Muscle of leg (tissue), 11 donors: ENCODE data around the gene LRRIQ3. TPM values are rescaled to one million over a fixed set of nuclear protein-coding genes. Genes with fewer than 3 reads are reported as not detected.

Experiments
- DNase-seq: peaks from one replicate; pipeline ENCODE4 v3.0.0; 2013
- H3K27ac ChIP-seq: one replicate; pipeline ENCODE4 v1.5.1; 2013; ENCODE audit warnings: mild to moderate bottlenecking, low read length, control low read depth
- H3K27me3 ChIP-seq: one replicate; pipeline ENCODE4 v1.6.1; 2013; ENCODE audit warnings: low read length; ENCODE audit not compliant: control insufficient read depth, insufficient read depth
- H3K36me3 ChIP-seq: one replicate; pipeline ENCODE4 v1.6.1; 2013; ENCODE audit warnings: low read length; ENCODE audit not compliant: control insufficient read depth, insufficient read depth
- H3K4me1 ChIP-seq: one replicate; pipeline ENCODE4 v1.6.1; 2013; ENCODE audit warnings: low read length; ENCODE audit not compliant: control insufficient read depth, insufficient read depth
- H3K4me3 ChIP-seq: one replicate; pipeline ENCODE4 v1.5.1; 2013; ENCODE audit warnings: low read length, control low read depth
- H3K9me3 ChIP-seq: replicated peaks from 2 replicates; pipeline ENCODE4 v1.6.1; 2013; ENCODE audit warnings: low read depth, low read length; ENCODE audit not compliant: control insufficient read depth
- WGBS: methylation state at CpG from one replicate; pipeline ENCODE4 v1.1.5; 2013; ENCODE audit warnings: missing lambda C conversion rate; ENCODE audit not compliant: insufficient coverage; 5-methylcytosine and 5-hydroxymethylcytosine counted together
- polyA plus RNA-seq, 8 donors: library from polyadenylated mRNA; unstranded; fragments of 120-200 nt; gene quantifications; one replicate each; pipeline versions ENCODE4 v1.2.1 to v1.2.3, GENCODE V29; 2013; ENCODE audit warnings: inconsistent platforms in 1 of 8, low replicate concordance in 1 of 8; ENCODE audit not compliant: insufficient read length in 8 of 8, insufficient read depth in 1 of 8
- total RNA-seq: library from RNA; stranded (reverse); fragments of 120-200 nt; gene quantifications from one replicate; pipeline ENCODE4 v1.2.4, GENCODE V29; 2013

LRRIQ3 gene
- total and polyA plus RNA-seq, 9 donors: 0.11 to 0.84 (median 0.46) TPM

DNA sequence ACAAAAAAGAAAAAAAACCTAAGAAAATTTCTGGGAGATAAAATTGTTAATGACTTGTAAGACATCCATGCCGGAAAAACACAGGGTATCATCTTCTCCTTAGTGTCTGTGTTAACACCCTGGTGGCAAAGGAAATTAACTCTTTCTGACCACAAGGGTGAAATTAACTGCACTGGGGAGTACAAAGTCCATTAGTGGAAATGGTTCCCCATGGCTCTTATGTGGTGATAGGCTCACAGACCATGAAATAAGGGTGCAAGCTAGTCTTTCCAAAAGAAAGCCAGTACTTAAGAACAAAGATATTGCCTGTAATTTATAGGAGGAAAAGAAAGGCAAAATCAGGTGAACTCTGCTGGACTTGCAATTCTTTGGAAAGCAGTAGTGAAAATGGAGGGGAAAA lies 185.4 kb downstream of the LRRIQ3 start:
- H3K27me3 ChIP-seq: no peaks in the 10 kb centered on the region
- no peaks in the 10 kb centered on the region for H3K36me3 ChIP-seq
- no peak overlapping the region for H3K27ac ChIP-seq
- no peak for DNase-seq
- WGBS: no CpG with 5 or more reads among the region's 1 CpG
- H3K4me1 ChIP-seq: no peaks in the 10 kb centered on the region
- H3K4me3 ChIP-seq: no peak overlapping the region
- no peaks in the 10 kb centered on the region for H3K9me3 ChIP-seq

DNA sequence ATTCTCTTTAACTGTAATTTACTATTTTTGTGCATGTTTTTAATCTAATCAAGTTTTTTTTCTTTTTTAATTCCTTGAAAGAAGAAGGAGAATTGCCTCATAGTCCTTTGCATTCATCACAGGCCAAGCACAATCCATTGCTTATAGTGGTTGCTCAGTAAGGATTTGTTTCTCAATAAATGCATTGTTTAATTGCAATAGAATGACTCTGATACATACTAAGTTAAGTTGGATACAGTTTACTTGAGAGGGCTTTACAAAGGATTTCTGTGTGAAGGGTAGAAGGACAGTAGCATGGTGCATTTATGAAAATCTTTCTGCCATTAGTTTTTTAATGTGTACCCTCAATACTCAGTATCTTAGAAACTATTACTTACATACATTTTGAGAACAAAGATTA lies 186.2 kb downstream of the LRRIQ3 start:
- Histone ChIP-seq H3K4me3 (no peak overlapping the region), H3K27me3 (no peaks in the 10 kb centered on the region), H3K27ac (no peak overlapping the region), H3K4me1 (no peaks in the 10 kb centered on the region), H3K36me3 (no peaks in the 10 kb centered on the region), H3K9me3 (no peaks in the 10 kb centered on the region)
- no peak for DNase-seq

DNA sequence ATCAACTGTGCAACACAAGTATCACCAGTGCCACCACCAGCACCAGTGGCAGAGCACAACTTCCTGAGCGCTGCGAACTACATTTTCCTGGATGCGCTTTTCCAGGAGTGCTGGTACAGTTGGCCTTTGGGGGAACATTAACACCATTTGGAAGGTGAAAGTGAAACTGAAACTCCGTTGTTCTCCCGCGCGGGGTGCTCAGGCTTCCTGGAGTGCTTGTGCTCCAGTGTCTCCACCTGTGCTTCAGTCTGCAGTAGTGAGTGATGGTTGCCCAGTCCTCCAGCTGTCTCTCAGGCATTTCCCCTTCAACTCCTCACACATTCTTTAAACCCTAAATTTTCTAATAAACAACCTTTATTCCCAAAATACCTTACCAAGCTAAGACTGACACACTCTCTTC lies 187.8 kb downstream of the LRRIQ3 start:
- DNase-seq: no peak
- Histone ChIP-seq H3K27me3 (no peaks in the 10 kb centered on the region), H3K9me3 (no peaks in the 10 kb centered on the region), H3K36me3 (no peaks in the 10 kb centered on the region), H3K4me1 (no peaks in the 10 kb centered on the region), H3K4me3 (no peak overlapping the region), H3K27ac (no peak overlapping the region)
- 83% methylated on average over 3 of the region's 7 CpGs for WGBS

DNA sequence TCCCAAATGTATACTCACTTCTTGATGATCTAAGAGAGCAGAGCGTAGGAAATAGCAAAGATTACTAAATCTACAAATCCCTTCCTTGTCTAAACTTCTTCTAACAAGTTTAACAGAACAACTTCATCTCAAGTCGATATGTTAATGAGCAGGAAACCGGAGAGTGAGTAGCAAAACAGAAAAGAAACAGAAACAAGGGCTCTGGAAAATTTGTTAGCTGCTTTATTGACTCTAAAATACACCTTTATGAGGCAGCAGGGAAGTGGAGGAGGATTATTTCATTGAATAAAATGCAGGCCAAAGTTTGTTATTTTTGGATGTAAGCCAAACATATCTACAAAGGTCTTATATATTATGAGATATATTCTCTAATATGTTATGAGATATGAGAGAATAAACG lies 192.4 kb downstream of the LRRIQ3 start:
- no peaks in the 10 kb centered on the region for H3K9me3 ChIP-seq
- no peaks in the 10 kb centered on the region for H3K4me1 ChIP-seq
- DNase-seq: peak; percentile 6
- no peaks in the 10 kb centered on the region for H3K36me3 ChIP-seq
- H3K4me3 ChIP-seq: no peak overlapping the region
- no peak overlapping the region for H3K27ac ChIP-seq
- no peaks in the 10 kb centered on the region for H3K27me3 ChIP-seq
- no CpG with 5 or more reads among the region's 4 CpGs for WGBS

DNA sequence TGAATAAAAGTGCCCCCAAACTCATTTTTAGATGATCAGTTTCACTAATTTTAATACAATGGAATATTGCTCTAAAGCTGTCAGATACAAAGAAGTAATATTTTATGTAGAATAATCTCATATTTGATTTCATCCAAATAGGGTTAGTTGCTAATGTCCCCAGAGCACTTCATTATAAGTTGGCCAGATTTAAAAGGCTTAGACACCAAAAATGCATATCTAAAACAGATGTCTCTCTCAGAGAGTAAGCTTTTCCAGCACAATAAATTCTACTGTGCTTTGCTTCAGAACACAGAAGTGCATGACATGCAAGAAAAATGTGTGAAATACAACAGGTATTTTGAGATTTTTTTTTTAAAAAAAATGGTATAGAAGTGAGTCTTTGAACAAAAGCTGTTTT lies 194.2 kb downstream of the LRRIQ3 start:
- no peak overlapping the region for H3K4me3 ChIP-seq
- DNase-seq: peak; percentile 30
- no peak overlapping the region for H3K27ac ChIP-seq
- H3K4me1 ChIP-seq: no peaks in the 10 kb centered on the region
- no peaks in the 10 kb centered on the region for H3K36me3 ChIP-seq
- no peaks in the 10 kb centered on the region for H3K27me3 ChIP-seq
- H3K9me3 ChIP-seq: no peaks in the 10 kb centered on the region

DNA sequence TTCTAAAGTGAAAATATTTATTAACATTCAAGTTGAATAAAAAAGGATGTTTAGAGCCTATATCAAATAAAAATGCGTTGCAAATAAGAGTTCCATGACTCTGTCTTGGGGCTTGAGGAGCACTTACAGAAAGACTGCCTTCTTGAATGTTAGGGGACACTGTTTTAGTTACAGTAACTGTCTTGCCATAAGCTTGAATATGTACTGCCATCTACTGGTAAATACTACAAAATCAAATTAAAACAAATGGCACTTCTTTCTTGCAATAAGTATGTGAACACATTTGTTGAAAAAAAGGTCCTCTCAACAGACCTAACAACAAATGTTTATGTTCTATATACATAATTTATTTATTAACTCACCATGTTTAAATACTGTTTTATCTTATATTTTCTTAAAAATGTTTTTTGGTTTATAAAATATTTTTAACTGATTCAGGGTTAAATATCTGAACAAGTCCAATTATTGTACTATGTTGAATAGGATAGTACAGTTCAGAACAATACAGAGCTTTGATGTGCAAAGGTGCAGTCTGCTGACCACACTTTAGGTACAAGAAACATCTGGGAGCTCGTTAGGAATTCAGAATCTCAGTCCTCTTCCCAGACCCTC lies 199.5 kb downstream of the LRRIQ3 start:
- WGBS: no CpG with 5 or more reads among the region's 2 CpGs
- H3K36me3 ChIP-seq: no peaks in the 10 kb centered on the region
- no peaks in the 10 kb centered on the region for H3K9me3 ChIP-seq
- H3K4me1 ChIP-seq: no peaks in the 10 kb centered on the region
- no peak overlapping the region for H3K4me3 ChIP-seq
- no peaks in the 10 kb centered on the region for H3K27me3 ChIP-seq
- H3K27ac ChIP-seq: no peak overlapping the region
- peak; percentile 83 for DNase-seq

DNA sequence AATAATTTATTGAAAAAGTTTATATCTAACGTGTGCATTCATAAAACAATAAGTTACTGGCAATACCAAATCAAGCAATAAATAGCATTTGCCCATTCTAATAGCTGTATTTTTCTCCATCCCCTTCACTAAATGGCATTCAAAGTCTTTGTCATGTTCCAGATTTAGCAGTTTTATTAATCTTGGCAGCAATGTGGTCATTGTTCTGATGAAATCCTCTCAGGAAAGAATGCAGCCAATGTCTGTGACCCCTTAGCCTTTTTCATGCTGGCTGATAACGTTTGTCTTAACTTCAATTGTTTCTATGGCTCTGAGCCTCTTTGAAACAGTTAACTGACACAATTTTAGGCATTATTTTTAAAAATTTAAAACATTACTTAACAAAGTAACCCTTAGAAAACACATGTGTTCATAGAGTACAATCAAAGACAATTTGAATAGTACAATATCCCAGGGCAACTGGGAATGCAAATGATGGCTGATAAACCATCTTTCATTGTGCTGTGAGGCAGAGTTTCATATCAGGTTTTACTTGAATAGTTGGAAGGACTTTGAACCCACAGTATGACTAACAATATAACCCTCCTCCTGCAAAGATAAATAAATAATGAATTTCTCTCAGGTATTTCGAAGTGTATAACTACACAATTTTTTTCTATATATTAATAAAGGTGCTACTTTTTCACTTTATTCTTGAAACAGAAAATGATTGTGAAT lies 217.5 kb downstream of the LRRIQ3 start:
- Histone ChIP-seq H3K4me1 (no peaks in the 10 kb centered on the region), H3K9me3 (no peaks in the 10 kb centered on the region), H3K4me3 (no peak overlapping the region), H3K27ac (no peak overlapping the region), H3K27me3 (no peaks in the 10 kb centered on the region), H3K36me3 (no peaks in the 10 kb centered on the region)
- DNase-seq: peak; percentile 54
- 0% methylated on average over 1 of the region's 3 CpGs for WGBS

DNA sequence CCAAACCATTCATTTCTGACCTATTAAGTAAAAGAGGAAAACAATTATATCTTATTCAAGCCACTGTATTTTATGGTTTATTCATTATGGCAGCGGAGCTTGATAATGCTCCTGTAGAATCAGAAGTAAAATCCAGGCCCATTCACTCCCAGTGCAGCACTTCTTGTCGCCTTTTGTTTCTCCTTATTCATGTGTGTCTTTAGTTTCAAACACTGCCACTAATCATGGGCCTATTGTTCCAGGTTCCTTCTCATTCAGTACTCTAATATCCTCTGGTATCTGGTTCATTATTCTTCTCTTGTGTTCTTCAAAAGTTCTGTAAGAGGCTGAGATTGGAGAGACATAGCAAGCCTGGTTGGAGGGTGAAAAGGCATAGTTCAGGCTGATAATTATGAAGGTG lies 218.3 kb downstream of the LRRIQ3 start:
- H3K27ac ChIP-seq: no peak overlapping the region
- H3K4me3 ChIP-seq: no peak overlapping the region
- no peak for DNase-seq
- 50% methylated on average over 1 of the region's 2 CpGs for WGBS
- H3K27me3 ChIP-seq: no peaks in the 10 kb centered on the region
- H3K4me1 ChIP-seq: no peaks in the 10 kb centered on the region
- H3K9me3 ChIP-seq: no peaks in the 10 kb centered on the region
- no peaks in the 10 kb centered on the region for H3K36me3 ChIP-seq

DNA sequence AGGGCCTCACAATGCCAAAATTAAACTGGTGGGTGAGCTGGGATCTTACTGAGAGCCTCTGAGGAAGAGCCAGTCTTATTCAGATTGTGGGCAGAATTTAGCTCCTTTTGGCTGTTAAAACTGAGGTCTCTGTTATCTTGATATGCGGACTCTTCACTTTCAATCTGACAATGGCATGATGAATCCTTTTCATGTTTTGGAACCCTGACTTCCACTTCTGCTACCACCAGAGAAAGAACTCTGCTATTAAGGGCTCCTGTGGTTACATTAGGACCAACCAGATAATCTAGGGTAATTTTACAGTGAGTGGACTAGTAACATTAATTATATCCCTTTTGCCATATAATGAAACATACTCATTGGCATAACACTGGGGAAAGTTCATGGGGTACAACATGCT lies 219.0 kb downstream of the LRRIQ3 start:
- Histone ChIP-seq H3K4me1 (no peaks in the 10 kb centered on the region), H3K36me3 (no peaks in the 10 kb centered on the region), H3K9me3 (no peaks in the 10 kb centered on the region), H3K27ac (no peak overlapping the region), H3K4me3 (no peak overlapping the region), H3K27me3 (no peaks in the 10 kb centered on the region)
- no CpG with 5 or more reads among the region's 1 CpG for WGBS
- no peak for DNase-seq
